Measurements from ENCODE around the gene CA10. TPM values are rescaled to one million over a fixed set of nuclear protein-coding genes. Genes with fewer than 3 reads are reported as not detected.

CA10 gene
- total RNA-seq, 1 donor from 2014 or later = 2.2 TPM

GRCh38 chr17:51709694-51710633 is 448.6 kb downstream of the CA10 start:
- peaks cover 30% of the 10 kb centered on the region for H3K27me3 Mint-ChIP-seq
- no peak for DNase-seq (ENCODE audit: extremely low spot score, unreplicated experiment)
- H3K36me3 Mint-ChIP-seq = no peaks in the 10 kb centered on the region
- TF ChIP-seq, protein P1, sequence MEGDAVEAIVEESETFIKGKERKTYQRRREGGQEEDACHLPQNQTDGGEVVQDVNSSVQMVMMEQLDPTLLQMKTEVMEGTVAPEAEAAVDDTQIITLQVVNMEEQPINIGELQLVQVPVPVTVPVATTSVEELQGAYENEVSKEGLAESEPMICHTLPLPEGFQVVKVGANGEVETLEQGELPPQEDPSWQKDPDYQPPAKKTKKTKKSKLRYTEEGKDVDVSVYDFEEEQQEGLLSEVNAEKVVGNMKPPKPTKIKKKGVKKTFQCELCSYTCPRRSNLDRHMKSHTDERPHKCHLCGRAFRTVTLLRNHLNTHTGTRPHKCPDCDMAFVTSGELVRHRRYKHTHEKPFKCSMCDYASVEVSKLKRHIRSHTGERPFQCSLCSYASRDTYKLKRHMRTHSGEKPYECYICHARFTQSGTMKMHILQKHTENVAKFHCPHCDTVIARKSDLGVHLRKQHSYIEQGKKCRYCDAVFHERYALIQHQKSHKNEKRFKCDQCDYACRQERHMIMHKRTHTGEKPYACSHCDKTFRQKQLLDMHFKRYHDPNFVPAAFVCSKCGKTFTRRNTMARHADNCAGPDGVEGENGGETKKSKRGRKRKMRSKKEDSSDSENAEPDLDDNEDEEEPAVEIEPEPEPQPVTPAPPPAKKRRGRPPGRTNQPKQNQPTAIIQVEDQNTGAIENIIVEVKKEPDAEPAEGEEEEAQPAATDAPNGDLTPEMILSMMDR (conservative IDR thresholded peaks at IDR 0.05) = no peak
- peaks cover 6% of the 10 kb centered on the region for H3K4me1 Mint-ChIP-seq (ENCODE audit: unreplicated experiment)
- no peak overlapping the region for H3K4me3 Mint-ChIP-seq
- H3K9me3 Mint-ChIP-seq = no peaks in the 10 kb centered on the region
- no peak overlapping the region for H3K27ac Mint-ChIP-seq

- no peak overlapping the region for H3K4me3 Mint-ChIP-seq
- peaks cover 6% of the 10 kb centered on the region for H3K4me1 Mint-ChIP-seq (ENCODE audit: unreplicated experiment)
These were observed 451.3 kb downstream of the CA10 start for GRCh38 chr17:51707216-51707615.

DNA sequence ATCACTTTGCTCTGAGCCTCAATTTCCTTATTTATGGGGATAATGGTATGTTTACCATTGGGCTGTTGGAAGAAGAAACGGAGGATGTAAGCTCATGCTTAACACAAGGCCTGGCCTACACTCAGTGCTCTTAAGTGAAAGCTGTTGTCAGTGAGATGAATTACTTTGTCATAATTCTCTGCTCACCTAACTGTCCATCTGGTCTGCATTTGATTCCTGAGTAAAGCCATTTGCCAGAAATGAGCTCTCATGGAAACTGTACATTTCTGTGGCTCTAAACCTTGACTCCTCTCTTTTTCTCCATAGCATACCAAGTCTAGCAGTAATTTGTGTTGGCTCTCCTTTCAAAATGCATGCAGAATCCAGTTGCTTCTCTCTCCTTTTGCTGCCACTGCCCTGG is 452.4 kb downstream of the CA10 start:
- peaks cover 6% of the 10 kb centered on the region for H3K4me1 Mint-ChIP-seq (ENCODE audit: unreplicated experiment)
- DNase-seq (ENCODE audit: extremely low spot score, unreplicated experiment) = no peak
- H3K4me3 Mint-ChIP-seq = no peak overlapping the region
- H3K27me3 Mint-ChIP-seq = peaks cover 15% of the 10 kb centered on the region
- TF ChIP-seq, protein P1 (conservative IDR thresholded peaks at IDR 0.05) = no peak
- no peaks in the 10 kb centered on the region for H3K36me3 Mint-ChIP-seq
- no peak overlapping the region for H3K27ac Mint-ChIP-seq
- no peaks in the 10 kb centered on the region for H3K9me3 Mint-ChIP-seq

More at GRCh38 chr17:51707216-51707615, 451.3 kb downstream of the CA10 start:
- DNase-seq (ENCODE audit: extremely low spot score, unreplicated experiment) = no peak
- Mint-ChIP-seq H3K36me3 (no peaks in the 10 kb centered on the region), H3K27me3 (peaks cover 24% of the 10 kb centered on the region), H3K27ac (no peak overlapping the region), H3K9me3 (no peaks in the 10 kb centered on the region)
- TF ChIP-seq, protein P1 (conservative IDR thresholded peaks at IDR 0.05) = no peak

- Mint-ChIP-seq H3K9me3 (no peaks in the 10 kb centered on the region), H3K36me3 (no peaks in the 10 kb centered on the region), H3K27ac (no peak overlapping the region), H3K27me3 (peaks cover 11% of the 10 kb centered on the region), H3K4me3 (no peak overlapping the region), H3K4me1 (ENCODE audit: unreplicated experiment) (peaks cover 6% of the 10 kb centered on the region)
- DNase-seq (ENCODE audit: extremely low spot score, unreplicated experiment) = no peak
- TF ChIP-seq, protein P1 (conservative IDR thresholded peaks at IDR 0.05) = no peak
These were observed 454.9 kb downstream of the CA10 start for GRCh38 chr17:51703361-51704341.

DNA sequence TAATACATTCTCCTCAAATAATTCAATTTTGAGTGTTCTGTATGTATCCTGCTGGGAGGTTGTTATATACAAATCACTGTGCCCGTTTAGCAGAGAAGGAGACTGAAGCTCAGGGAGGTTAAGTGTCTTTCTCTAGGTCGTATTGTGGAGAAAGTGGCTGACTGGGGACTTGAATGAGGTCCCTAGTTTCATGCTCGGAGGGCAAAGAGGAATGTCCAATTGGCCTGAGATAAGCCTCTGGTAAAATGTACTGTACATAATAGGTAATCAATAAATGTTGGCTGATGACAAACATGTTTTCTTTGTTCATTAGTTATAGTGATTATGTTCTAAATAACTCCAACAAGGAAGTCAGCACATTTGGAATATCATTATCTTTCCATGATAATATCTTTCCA is 455.6 kb downstream of the CA10 start:
- no peak overlapping the region for H3K4me3 Mint-ChIP-seq
- H3K9me3 Mint-ChIP-seq = no peaks in the 10 kb centered on the region
- H3K4me1 Mint-ChIP-seq (ENCODE audit: unreplicated experiment) = peaks cover 6% of the 10 kb centered on the region
- peaks cover 14% of the 10 kb centered on the region for H3K27me3 Mint-ChIP-seq
- TF ChIP-seq, protein P1 (conservative IDR thresholded peaks at IDR 0.05) = no peak
- no peak for DNase-seq (ENCODE audit: extremely low spot score, unreplicated experiment)
- H3K27ac Mint-ChIP-seq = no peak overlapping the region
- no peaks in the 10 kb centered on the region for H3K36me3 Mint-ChIP-seq

Data from type B pancreatic cell (in vitro differentiated cells).